Measurements from ENCODE around the gene DRICH1.
"Not testable (repeated sequence)": the region's sequence is repeated elsewhere in the genome, so short reads cannot be mapped to it uniquely, and the experiment has no call there.

Gene DRICH1

GRCh38 chr22:23574371-23574811 is 57.7 kb downstream of the DRICH1 start:
- TF ChIP-seq CTCF (conservative IDR thresholded peaks at IDR 0.05; ENCODE audit: low read depth, low read length) = no peak
- no peaks in the 10 kb centered on the region for H4K20me1 ChIP-seq (ENCODE audit: insufficient read depth)
- no peak overlapping the region for H3K4me3 ChIP-seq (IDR thresholded peaks at IDR 0.05; ENCODE audit: insufficient read depth, low read depth, low read length)
- no peak overlapping the region for H3K4me2 ChIP-seq
- no peaks in the 10 kb centered on the region for H3K36me3 ChIP-seq (ENCODE audit: insufficient read depth)
- no peak overlapping the region for H2AFZ ChIP-seq (ENCODE audit: low read depth)
- no peak overlapping the region for H3K27ac ChIP-seq
- H3K9ac ChIP-seq = no peak overlapping the region
- no peaks in the 10 kb centered on the region for H3K79me2 ChIP-seq (ENCODE audit: insufficient read depth, low read depth)
- no peaks in the 10 kb centered on the region for H3K4me1 ChIP-seq (ENCODE audit: low read depth, poor library complexity, severe bottlenecking)
- no peaks in the 10 kb centered on the region for H3K27me3 ChIP-seq (ENCODE audit: insufficient read depth, low read depth)

GRCh38 chr22:23573701-23574235 is 58.4 kb downstream of the DRICH1 start:
- not testable (repeated sequence) for H3K4me2 ChIP-seq; H4K20me1 ChIP-seq (ENCODE audit: insufficient read depth); H3K4me3 ChIP-seq (IDR thresholded peaks at IDR 0.05; ENCODE audit: insufficient read depth, low read depth, low read length); H3K4me1 ChIP-seq (ENCODE audit: low read depth, poor library complexity, severe bottlenecking); H3K27me3 ChIP-seq (ENCODE audit: insufficient read depth, low read depth); H3K27ac ChIP-seq; H2AFZ ChIP-seq (ENCODE audit: low read depth); H3K36me3 ChIP-seq (ENCODE audit: insufficient read depth); H3K9ac ChIP-seq; H3K79me2 ChIP-seq (ENCODE audit: insufficient read depth, low read depth)

GRCh38 chr22:23573106-23573505 is 59.0 kb downstream of the DRICH1 start:
- not testable (repeated sequence) for H3K4me2 ChIP-seq; H3K9ac ChIP-seq; H3K79me2 ChIP-seq (ENCODE audit: insufficient read depth, low read depth); H3K27ac ChIP-seq; H3K4me3 ChIP-seq (IDR thresholded peaks at IDR 0.05; ENCODE audit: insufficient read depth, low read depth, low read length); H3K36me3 ChIP-seq (ENCODE audit: insufficient read depth); H4K20me1 ChIP-seq (ENCODE audit: insufficient read depth); H3K27me3 ChIP-seq (ENCODE audit: insufficient read depth, low read depth); H3K4me1 ChIP-seq (ENCODE audit: low read depth, poor library complexity, severe bottlenecking); H2AFZ ChIP-seq (ENCODE audit: low read depth)

GRCh38 chr22:23571486-23571885 is 60.6 kb downstream of the DRICH1 start:
- H2AFZ ChIP-seq (ENCODE audit: low read depth) = no peak overlapping the region
- H3K4me1 ChIP-seq (ENCODE audit: low read depth, poor library complexity, severe bottlenecking) = no peaks in the 10 kb centered on the region
- H4K20me1 ChIP-seq (ENCODE audit: insufficient read depth) = no peaks in the 10 kb centered on the region
- H3K9ac ChIP-seq = no peak overlapping the region
- no peaks in the 10 kb centered on the region for H3K36me3 ChIP-seq (ENCODE audit: insufficient read depth)
- no peak for TF ChIP-seq CTCF (conservative IDR thresholded peaks at IDR 0.05; ENCODE audit: low read depth, low read length)
- no peaks in the 10 kb centered on the region for H3K79me2 ChIP-seq (ENCODE audit: insufficient read depth, low read depth)
- no peak overlapping the region for H3K27ac ChIP-seq
- no peaks in the 10 kb centered on the region; the same call in 1 of the 2 replicates for H3K27me3 ChIP-seq (ENCODE audit: insufficient read depth, low read depth)
- no peak overlapping the region for H3K4me2 ChIP-seq
- H3K4me3 ChIP-seq (IDR thresholded peaks at IDR 0.05; ENCODE audit: insufficient read depth, low read depth, low read length) = no peak overlapping the region

- Histone ChIP-seq H3K27me3 (ENCODE audit: insufficient read depth, low read depth) (peaks cover 4% of the 10 kb centered on the region; the same call in 1 of the 2 replicates), H3K4me2 (no peak overlapping the region), H2AFZ (ENCODE audit: low read depth) (no peak overlapping the region), H3K36me3 (ENCODE audit: insufficient read depth) (no peaks in the 10 kb centered on the region), H3K9ac (no peak overlapping the region), H4K20me1 (ENCODE audit: insufficient read depth) (no peaks in the 10 kb centered on the region), H3K4me3 (IDR thresholded peaks at IDR 0.05; ENCODE audit: insufficient read depth, low read depth, low read length) (no peak overlapping the region), H3K79me2 (ENCODE audit: insufficient read depth, low read depth) (no peaks in the 10 kb centered on the region), H3K27ac (no peak overlapping the region), H3K4me1 (ENCODE audit: low read depth, poor library complexity, severe bottlenecking) (no peaks in the 10 kb centered on the region)
- TF ChIP-seq CTCF (conservative IDR thresholded peaks at IDR 0.05; ENCODE audit: low read depth, low read length) = no peak
These were observed 61.4 kb downstream of the DRICH1 start for GRCh38 chr22:23570681-23571080.
